ENCODE data around the gene MTERF4.

Gene MTERF4

GRCh38 chr2:241129086-241129871, 27.2 kb upstream of the MTERF4 start:
- Histone ChIP-seq H3K4me2 (ENCODE audit: low read length) (peak overlapping the region; percentile 14; the same call in 1 of the 2 replicates), H3K4me1 (ENCODE audit: low read length) (peaks cover 85% of the 10 kb centered on the region), H2AFZ (ENCODE audit: low read depth, low read length) (no peak overlapping the region), H3K79me2 (ENCODE audit: low read length) (peaks cover 70% of the 10 kb centered on the region), H3K27me3 (ENCODE audit: low read depth, low read length) (no peaks in the 10 kb centered on the region), H3K9me3 (ENCODE audit: insufficient read depth, low read length) (peaks cover 9% of the 10 kb centered on the region; the same call in 1 of the 2 replicates), H3K27ac (ENCODE audit: low read length) (peak overlapping the region; percentile 99), H3K9ac (ENCODE audit: low read length) (peak overlapping the region; percentile 53; the same call in 1 of the 2 replicates), H3K36me3 (replicated peaks; ENCODE audit: low read depth, low read length) (peaks cover 63% of the 10 kb centered on the region), H3K4me3 (ENCODE audit: low read length) (no peak overlapping the region), H4K20me1 (ENCODE audit: insufficient read depth, low read length) (no peaks in the 10 kb centered on the region)
- TF ChIP-seq EZH2phosphoT487 (IDR thresholded peaks at IDR 0.05; ENCODE audit: low read depth) (no peak), CTCF (IDR thresholded peaks at IDR 0.05; ENCODE audit: low read depth, low read length) (no peak)

- Histone ChIP-seq H2AFZ (ENCODE audit: low read depth, low read length) (no peak overlapping the region), H4K20me1 (ENCODE audit: insufficient read depth, low read length) (no peaks in the 10 kb centered on the region), H3K4me2 (ENCODE audit: low read length) (0 out of 2 replicates have a peak overlapping the region, but pooled peaks have one; percentile 23), H3K9me3 (ENCODE audit: insufficient read depth, low read length) (peaks cover 9% of the 10 kb centered on the region; the same call in 1 of the 2 replicates), H3K4me3 (ENCODE audit: low read length) (peak overlapping the region; percentile 6; the same call in 1 of the 2 replicates), H3K4me1 (ENCODE audit: low read length) (peaks cover 78% of the 10 kb centered on the region), H3K27ac (ENCODE audit: low read length) (peak overlapping the region; percentile 99), H3K36me3 (replicated peaks; ENCODE audit: low read depth, low read length) (peaks cover 62% of the 10 kb centered on the region), H3K27me3 (ENCODE audit: low read depth, low read length) (no peaks in the 10 kb centered on the region), H3K79me2 (ENCODE audit: low read length) (peaks cover 68% of the 10 kb centered on the region), H3K9ac (ENCODE audit: low read length) (peak overlapping the region; percentile 53; the same call in 1 of the 2 replicates)
- TF ChIP-seq EZH2phosphoT487 (IDR thresholded peaks at IDR 0.05; ENCODE audit: low read depth), result no peak
- TF ChIP-seq CTCF (IDR thresholded peaks at IDR 0.05; ENCODE audit: low read depth, low read length), result no peak
These were observed 26.2 kb upstream of the MTERF4 start for GRCh38 chr2:241128266-241128665.

GRCh38 chr2:241126771-241127202, 24.7 kb upstream of the MTERF4 start:
- Histone ChIP-seq H3K79me2 (ENCODE audit: low read length) (peaks cover 73% of the 10 kb centered on the region), H3K4me2 (ENCODE audit: low read length) (peak overlapping the region; percentile 65), H3K9ac (ENCODE audit: low read length) (peak overlapping the region; percentile 93), H3K27me3 (ENCODE audit: low read depth, low read length) (no peaks in the 10 kb centered on the region), H4K20me1 (ENCODE audit: insufficient read depth, low read length) (no peaks in the 10 kb centered on the region), H3K4me1 (ENCODE audit: low read length) (peaks cover 63% of the 10 kb centered on the region), H2AFZ (ENCODE audit: low read depth, low read length) (no peak overlapping the region), H3K36me3 (replicated peaks; ENCODE audit: low read depth, low read length) (peaks cover 66% of the 10 kb centered on the region), H3K4me3 (ENCODE audit: low read length) (peak overlapping the region; percentile 17; the same call in 1 of the 2 replicates), H3K9me3 (ENCODE audit: insufficient read depth, low read length) (peaks cover 9% of the 10 kb centered on the region; the same call in 1 of the 2 replicates), H3K27ac (ENCODE audit: low read length) (peak overlapping the region; percentile 99)
- no peak for TF ChIP-seq EZH2phosphoT487 (IDR thresholded peaks at IDR 0.05; ENCODE audit: low read depth)
- no peak for TF ChIP-seq CTCF (IDR thresholded peaks at IDR 0.05; ENCODE audit: low read depth, low read length)

GRCh38 chr2:241126201-241126611, 24.1 kb upstream of the MTERF4 start:
- TF ChIP-seq CTCF (IDR thresholded peaks at IDR 0.05; ENCODE audit: low read depth, low read length) (no peak), EZH2phosphoT487 (IDR thresholded peaks at IDR 0.05; ENCODE audit: low read depth) (no peak)
- Histone ChIP-seq H3K4me1 (ENCODE audit: low read length) (peaks cover 59% of the 10 kb centered on the region), H3K4me3 (ENCODE audit: low read length) (peak overlapping the region; percentile 40; the same call in 1 of the 2 replicates), H3K27me3 (ENCODE audit: low read depth, low read length) (no peaks in the 10 kb centered on the region), H4K20me1 (ENCODE audit: insufficient read depth, low read length) (no peaks in the 10 kb centered on the region), H3K36me3 (replicated peaks; ENCODE audit: low read depth, low read length) (peaks cover 67% of the 10 kb centered on the region), H2AFZ (ENCODE audit: low read depth, low read length) (no peak overlapping the region), H3K4me2 (ENCODE audit: low read length) (peak overlapping the region; percentile 65), H3K79me2 (ENCODE audit: low read length) (peaks cover 69% of the 10 kb centered on the region), H3K9ac (ENCODE audit: low read length) (peak overlapping the region; percentile 93; the same call in 1 of the 2 replicates), H3K27ac (ENCODE audit: low read length) (peak overlapping the region; percentile 99), H3K9me3 (ENCODE audit: insufficient read depth, low read length) (peaks cover 9% of the 10 kb centered on the region; the same call in 1 of the 2 replicates)

All from OCI-LY3 (cell line).